H9 (cell line): ENCODE data around the gene C14orf132. TPM values are rescaled to one million over a fixed set of nuclear protein-coding genes. Genes with fewer than 3 reads are reported as not detected.

Experiments used
- DNase-seq: peaks from one replicate; pipeline ENCODE4 v3.0.0-alpha.2; 2017
- H2AFZ ChIP-seq: one replicate; pipeline ENCODE4 v1.6.1; 2013; ENCODE audit warnings: mild to moderate bottlenecking, low read length, control low read depth, moderate library complexity
- H2AK5ac ChIP-seq: 2 replicates; pipeline ENCODE4 v1.6.1; 2013; ENCODE audit warnings: low read length, control low read depth, mixed read lengths; ENCODE audit not compliant: insufficient read length
- H2BK120ac ChIP-seq: one replicate; pipeline ENCODE4 v1.6.1; 2013; ENCODE audit warnings: low read depth, mild to moderate bottlenecking, low read length, control low read depth, inconsistent platforms; ENCODE audit not compliant: poor library complexity, severe bottlenecking
- H2BK12ac ChIP-seq: 2 replicates; pipeline ENCODE4 v1.6.1; 2013; ENCODE audit warnings: low read length, control low read depth, mixed read lengths, low read depth; ENCODE audit not compliant: insufficient read length
- H2BK15ac ChIP-seq: 2 replicates; pipeline ENCODE4 v1.6.1; 2013; ENCODE audit warnings: low read depth, low read length, control low read depth
- H2BK20ac ChIP-seq: one replicate; pipeline ENCODE4 v1.6.1; 2013; ENCODE audit warnings: low read depth, mild to moderate bottlenecking, low read length, control low read depth, inconsistent platforms; ENCODE audit not compliant: poor library complexity, severe bottlenecking
- H2BK5ac ChIP-seq: 2 replicates; pipeline ENCODE4 v1.6.1; 2013; ENCODE audit warnings: low read length, control low read depth, mixed read lengths; ENCODE audit not compliant: insufficient read length
- H3K14ac ChIP-seq: 2 replicates; pipeline ENCODE4 v1.6.1; 2013; ENCODE audit warnings: low read length, control low read depth; ENCODE audit not compliant: insufficient read depth
- H3K18ac ChIP-seq: 2 replicates; pipeline ENCODE4 v1.6.1; 2013; ENCODE audit warnings: low read depth, mild to moderate bottlenecking, mixed read lengths, low read length, control low read depth; ENCODE audit not compliant: insufficient read length
- H3K23ac ChIP-seq: 2 replicates; pipeline ENCODE4 v1.6.1; 2013; ENCODE audit warnings: low read length, control low read depth, mixed read lengths, low read depth; ENCODE audit not compliant: insufficient read length
- H3K23me2 ChIP-seq: 2 replicates; pipeline ENCODE4 v1.6.1; 2013; ENCODE audit warnings: low read depth, mild to moderate bottlenecking, mixed read lengths, low read length, control low read depth; ENCODE audit not compliant: insufficient read length, poor library complexity, severe bottlenecking
- H3K27ac ChIP-seq: 2 replicates; pipeline ENCODE4 v1.5.1; 2013; ENCODE audit warnings: low read length, control low read depth, mixed read lengths, low read depth; ENCODE audit not compliant: insufficient read length
- H3K27me3 ChIP-seq: 2 replicates; pipeline ENCODE4 v1.6.1; 2013; ENCODE audit warnings: low read length, control low read depth, inconsistent platforms; ENCODE audit not compliant: insufficient read depth
- H3K4ac ChIP-seq: 2 replicates; pipeline ENCODE4 v1.6.1; 2013; ENCODE audit warnings: low read depth, mild to moderate bottlenecking, control low read depth, inconsistent platforms, low read length, moderate library complexity
- H3K4me1 ChIP-seq: 2 replicates; pipeline ENCODE4 v1.6.1; 2013; ENCODE audit warnings: low read length, control low read depth, inconsistent platforms; ENCODE audit not compliant: insufficient read depth
- H3K4me2 ChIP-seq: 2 replicates; pipeline ENCODE4 v1.6.1; 2013; ENCODE audit warnings: low read length, control low read depth, mixed read lengths; ENCODE audit not compliant: insufficient read length, insufficient read depth
- H3K56ac ChIP-seq: 2 replicates; pipeline ENCODE4 v1.6.1; 2013; ENCODE audit warnings: low read depth, mild to moderate bottlenecking, mixed read lengths, low read length, control low read depth; ENCODE audit not compliant: insufficient read length
- H3K79me1 ChIP-seq: 2 replicates; pipeline ENCODE4 v1.6.1; 2013; ENCODE audit warnings: low read depth, mild to moderate bottlenecking, moderate library complexity, low read length, control low read depth, inconsistent platforms; ENCODE audit not compliant: insufficient read depth, poor library complexity, severe bottlenecking
- H3K79me2 ChIP-seq: 2 replicates; pipeline ENCODE4 v1.6.1; 2013; ENCODE audit warnings: low read length, control low read depth, inconsistent platforms; ENCODE audit not compliant: insufficient read depth
- H3K9ac ChIP-seq: 2 replicates; pipeline ENCODE4 v1.6.1; 2013; ENCODE audit warnings: low read length, control low read depth, mixed read lengths; ENCODE audit not compliant: insufficient read length; ENCODE audit errors: extremely low read depth
- H3K9me3 ChIP-seq: one replicate; pipeline ENCODE4 v1.6.1; 2013; ENCODE audit warnings: low read depth, low read length, inconsistent platforms; ENCODE audit not compliant: control insufficient read depth
- H3T11ph ChIP-seq: one replicate; pipeline ENCODE4 v1.6.1; 2013; ENCODE audit warnings: mild to moderate bottlenecking, low read length, control low read depth, inconsistent platforms
- H4K20me1 ChIP-seq: one replicate; pipeline ENCODE4 v1.6.1; 2013; ENCODE audit not compliant: control insufficient read depth, insufficient read length, insufficient read depth
- H4K5ac ChIP-seq: 2 replicates; pipeline ENCODE4 v1.6.1; 2013; ENCODE audit warnings: low read depth, mild to moderate bottlenecking, mixed read lengths, low read length, control low read depth; ENCODE audit not compliant: insufficient read length
- H4K8ac ChIP-seq: replicated peaks from 2 replicates; pipeline ENCODE4 v1.6.1; 2013; ENCODE audit warnings: low read length, control low read depth, mixed read lengths, low read depth; ENCODE audit not compliant: insufficient read length
- H4K91ac ChIP-seq: 2 replicates; pipeline ENCODE4 v1.6.1; 2013; ENCODE audit warnings: low read depth, mild to moderate bottlenecking, moderate library complexity, mixed read lengths, low read length, control low read depth; ENCODE audit not compliant: insufficient read length
- H3K27ac Mint-ChIP-seq, 3 experiments: 2 replicates in 2 of 3; 3 replicates in 1 of 3; pipeline ENCODE4 v1.8.0; 2020 to 2021; ENCODE audit warnings: mixed read lengths in 3 of 3, mild to moderate bottlenecking in 1 of 3, moderate library complexity in 1 of 3
- H3K27me3 Mint-ChIP-seq: 2 replicates; pipeline ENCODE4 v1.8.0; 2021; ENCODE audit warnings: low read depth, mild to moderate bottlenecking, moderate library complexity, mixed read lengths
- H3K36me3 Mint-ChIP-seq, 3 experiments: 2 replicates in 2 of 3; 3 replicates in 1 of 3; pipeline ENCODE4 v1.8.0; 2020 to 2021; ENCODE audit warnings: low read depth in 3 of 3, mixed read lengths in 3 of 3; ENCODE audit not compliant: insufficient read depth in 1 of 3
- H3K4me1 Mint-ChIP-seq, 2 experiments: 2 replicates each; pipeline ENCODE4 v1.8.0; 2020; ENCODE audit warnings: mixed read lengths in 2 of 2
- H3K4me3 Mint-ChIP-seq, 2 experiments: 2 replicates in 1 of 2; 3 replicates in 1 of 2; pipeline ENCODE4 v1.8.0; 2020 to 2021; ENCODE audit warnings: mild to moderate bottlenecking in 2 of 2, mixed read lengths in 2 of 2, moderate library complexity in 1 of 2
- H3K9me3 Mint-ChIP-seq, 2 experiments: 2 replicates in 1 of 2; 3 replicates in 1 of 2; pipeline ENCODE4 v1.8.0; 2020; ENCODE audit warnings: mild to moderate bottlenecking in 2 of 2, mixed read lengths in 2 of 2, moderate library complexity in 1 of 2
- WGBS: extraction: QIAGEN DNeasy Blood & Tissue Kit; methylation state at CpG from one replicate; pipeline ENCODE4 v1.1.7; 2013; ENCODE audit warnings: missing lambda C conversion rate, low lambda C conversion rate, mixed read lengths; ENCODE audit not compliant: insufficient read length; ENCODE audit errors: extremely low coverage; 5-methylcytosine and 5-hydroxymethylcytosine counted together
- total RNA-seq: library from RNA; stranded (reverse); gene quantifications from 2 replicates; pipeline ENCODE4 v1.2.1, GENCODE V29; 2021
- TF ChIP-seq, protein P1 (sequence below): fragments of 200-600 bp; sonication (generic); conservative IDR thresholded peaks from 3 replicates; pipeline ENCODE4 v1.8.0; 2021; ENCODE audit warnings: antibody characterized with exemption, mild to moderate bottlenecking

The C14orf132 gene
- total RNA-seq, 1 experiment from 2014 or later, result 5.7 TPM

DNA sequence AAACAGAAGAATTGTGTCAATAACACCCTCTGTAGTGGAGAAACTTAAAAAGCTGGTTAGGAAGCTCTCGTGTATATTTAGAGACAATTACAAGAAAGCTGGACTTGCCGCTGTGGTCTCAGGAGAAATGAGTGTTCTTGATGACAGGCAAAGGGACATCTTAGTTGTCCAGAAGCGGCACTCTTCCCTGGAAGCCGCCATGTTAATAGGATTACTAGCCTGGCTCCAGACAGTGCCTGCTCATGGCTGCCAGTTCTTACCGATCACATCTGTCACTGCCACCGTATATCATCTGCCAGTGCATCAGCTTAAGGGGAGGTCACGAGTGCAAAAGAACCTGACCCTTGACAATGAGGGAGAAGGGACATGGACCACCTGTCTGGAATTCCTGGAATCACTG lies 48.9 kb downstream of the C14orf132 start:
- Histone ChIP-seq H3K27ac (no peak overlapping the region), H3K18ac (no peak overlapping the region), H3K4me2 (no peak overlapping the region), H3K4ac (no peak overlapping the region), H2BK120ac (no peak overlapping the region), H4K8ac (no peak overlapping the region), H2BK15ac (no peak overlapping the region), H3K23me2 (no peaks in the 10 kb centered on the region), H3T11ph (no peak overlapping the region), H2BK12ac (no peak overlapping the region), H3K4me1 (no peaks in the 10 kb centered on the region), H4K20me1 (peaks cover 2% of the 10 kb centered on the region), H2AFZ (no peak overlapping the region), H2AK5ac (no peak overlapping the region), H3K23ac (no peak overlapping the region), H3K56ac (no peak overlapping the region), H3K9ac (no peak overlapping the region), H2BK5ac (no peak overlapping the region), H2BK20ac (no peak overlapping the region), H3K14ac (no peak overlapping the region), H3K27me3 (no peaks in the 10 kb centered on the region), H4K91ac (no peak overlapping the region), H3K79me1 (no peaks in the 10 kb centered on the region), H3K9me3 (no peaks in the 10 kb centered on the region), H3K79me2 (no peaks in the 10 kb centered on the region), H4K5ac (no peak overlapping the region)
- TF ChIP-seq, protein P1, sequence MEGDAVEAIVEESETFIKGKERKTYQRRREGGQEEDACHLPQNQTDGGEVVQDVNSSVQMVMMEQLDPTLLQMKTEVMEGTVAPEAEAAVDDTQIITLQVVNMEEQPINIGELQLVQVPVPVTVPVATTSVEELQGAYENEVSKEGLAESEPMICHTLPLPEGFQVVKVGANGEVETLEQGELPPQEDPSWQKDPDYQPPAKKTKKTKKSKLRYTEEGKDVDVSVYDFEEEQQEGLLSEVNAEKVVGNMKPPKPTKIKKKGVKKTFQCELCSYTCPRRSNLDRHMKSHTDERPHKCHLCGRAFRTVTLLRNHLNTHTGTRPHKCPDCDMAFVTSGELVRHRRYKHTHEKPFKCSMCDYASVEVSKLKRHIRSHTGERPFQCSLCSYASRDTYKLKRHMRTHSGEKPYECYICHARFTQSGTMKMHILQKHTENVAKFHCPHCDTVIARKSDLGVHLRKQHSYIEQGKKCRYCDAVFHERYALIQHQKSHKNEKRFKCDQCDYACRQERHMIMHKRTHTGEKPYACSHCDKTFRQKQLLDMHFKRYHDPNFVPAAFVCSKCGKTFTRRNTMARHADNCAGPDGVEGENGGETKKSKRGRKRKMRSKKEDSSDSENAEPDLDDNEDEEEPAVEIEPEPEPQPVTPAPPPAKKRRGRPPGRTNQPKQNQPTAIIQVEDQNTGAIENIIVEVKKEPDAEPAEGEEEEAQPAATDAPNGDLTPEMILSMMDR, result no peak
- no peaks in the 10 kb centered on the region for H3K9me3 Mint-ChIP-seq
- H3K4me1 Mint-ChIP-seq, result peaks cover 19 to 23% of the 10 kb centered on the region in 2 experiments
- DNase-seq, result no peak
- H3K27ac Mint-ChIP-seq, result no peak overlapping the region
- peaks cover 5 to 12% (median 10%) of the 10 kb centered on the region in 3 experiments; a peak in 4 of 7 replicates for H3K36me3 Mint-ChIP-seq
- no CpG with 5 or more reads among the region's 7 CpGs for WGBS
- H3K4me3 Mint-ChIP-seq, result no peak overlapping the region
- H3K27me3 Mint-ChIP-seq, result no peaks in the 10 kb centered on the region
